RWPE2 (cell line): ENCODE data around the gene COL4A1.

Experiments used
- ATAC-seq: fragments of 200-7000 bp; cut with Tn5 transposase; 3 replicates; pipeline ENCODE4 v1.9.1; 2021; ENCODE audit warnings: low read depth
- DNase-seq: peaks from one replicate; pipeline ENCODE4 v3.0.0-alpha.2; 2020; ENCODE audit warnings: low spot score
- H3K27ac ChIP-seq: fragments of 450-650 bp; 2 replicates; pipeline ENCODE4 v1.5.1; 2017; ENCODE audit warnings: mild to moderate bottlenecking; ENCODE audit not compliant: poor library complexity, severe bottlenecking
- H3K27me3 ChIP-seq: fragments of 250-450 bp; sonication (Bioruptor Pico); 2 replicates; pipeline ENCODE4 v1.5.1; 2021; ENCODE audit warnings: mild to moderate bottlenecking, moderate library complexity; ENCODE audit not compliant: insufficient read depth, poor library complexity, severe bottlenecking
- H3K36me3 ChIP-seq: fragments of 250-450 bp; sonication (Bioruptor Pico); 2 replicates; pipeline ENCODE4 v1.5.1; 2020; ENCODE audit warnings: low read depth, mild to moderate bottlenecking, moderate library complexity
- H3K4me1 ChIP-seq: fragments of 250-450 bp; sonication (Bioruptor Pico); 2 replicates; pipeline ENCODE4 v1.5.1; 2021; ENCODE audit warnings: mild to moderate bottlenecking, moderate library complexity; ENCODE audit not compliant: insufficient read depth, poor library complexity, severe bottlenecking
- H3K4me3 ChIP-seq: fragments of 250-450 bp; sonication (Bioruptor Pico); 2 replicates; pipeline ENCODE4 v1.5.1; 2021; ENCODE audit warnings: mild to moderate bottlenecking, moderate library complexity; ENCODE audit not compliant: severe bottlenecking
- H3K9me3 ChIP-seq: fragments of 250-450 bp; sonication (Bioruptor Pico); 2 replicates; pipeline ENCODE4 v1.5.1; 2021; ENCODE audit warnings: mild to moderate bottlenecking, moderate library complexity; ENCODE audit not compliant: severe bottlenecking
- TF ChIP-seq, protein P1 (sequence below): fragments of 450-650 bp; IDR thresholded peaks from one replicate; pipeline ENCODE4 v1.5.1; 2017; ENCODE audit warnings: mild to moderate bottlenecking, moderate library complexity; ENCODE audit not compliant: poor library complexity, severe bottlenecking

COL4A1 gene

DNA sequence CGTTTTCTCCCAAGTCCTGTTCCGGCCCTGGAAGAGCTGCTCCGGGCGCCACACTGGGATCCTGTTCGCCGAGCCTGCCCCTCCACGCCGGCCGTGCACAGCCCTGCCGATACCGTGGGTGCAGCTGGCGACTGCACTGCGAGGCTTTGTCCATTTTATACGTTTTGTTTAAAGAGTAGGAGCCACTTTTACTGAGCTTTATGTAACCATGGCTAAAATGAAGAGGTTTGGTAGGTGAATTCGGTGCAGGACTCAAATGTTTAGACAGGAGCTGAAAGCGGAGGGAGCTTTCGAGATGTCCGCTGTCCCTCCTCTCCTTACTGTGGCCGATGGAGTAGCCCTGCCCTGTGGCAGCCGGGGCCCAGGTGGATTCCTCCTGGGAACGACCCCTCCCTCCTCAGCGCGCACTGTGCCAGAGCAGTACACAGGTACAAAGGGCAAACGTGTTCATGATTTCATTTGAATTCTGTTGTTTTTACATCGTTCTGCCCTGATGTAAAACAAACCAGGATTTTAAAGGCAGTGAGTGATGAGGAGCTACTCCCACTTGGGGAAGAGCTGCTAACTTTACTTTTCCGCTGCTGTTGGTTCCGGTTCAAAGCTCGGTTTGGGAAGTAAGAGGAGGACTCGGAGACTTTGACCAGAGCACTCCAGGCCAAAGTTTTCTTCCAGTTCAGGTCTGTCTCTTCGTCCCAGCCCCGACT lies 1.9 kb upstream of the COL4A1 start:
- peaks cover 43% of the 10 kb centered on the region for H3K36me3 ChIP-seq
- no peaks in the 10 kb centered on the region for H3K9me3 ChIP-seq
- H3K4me3 ChIP-seq = peak overlapping the region; percentile 69
- TF ChIP-seq, protein P1, sequence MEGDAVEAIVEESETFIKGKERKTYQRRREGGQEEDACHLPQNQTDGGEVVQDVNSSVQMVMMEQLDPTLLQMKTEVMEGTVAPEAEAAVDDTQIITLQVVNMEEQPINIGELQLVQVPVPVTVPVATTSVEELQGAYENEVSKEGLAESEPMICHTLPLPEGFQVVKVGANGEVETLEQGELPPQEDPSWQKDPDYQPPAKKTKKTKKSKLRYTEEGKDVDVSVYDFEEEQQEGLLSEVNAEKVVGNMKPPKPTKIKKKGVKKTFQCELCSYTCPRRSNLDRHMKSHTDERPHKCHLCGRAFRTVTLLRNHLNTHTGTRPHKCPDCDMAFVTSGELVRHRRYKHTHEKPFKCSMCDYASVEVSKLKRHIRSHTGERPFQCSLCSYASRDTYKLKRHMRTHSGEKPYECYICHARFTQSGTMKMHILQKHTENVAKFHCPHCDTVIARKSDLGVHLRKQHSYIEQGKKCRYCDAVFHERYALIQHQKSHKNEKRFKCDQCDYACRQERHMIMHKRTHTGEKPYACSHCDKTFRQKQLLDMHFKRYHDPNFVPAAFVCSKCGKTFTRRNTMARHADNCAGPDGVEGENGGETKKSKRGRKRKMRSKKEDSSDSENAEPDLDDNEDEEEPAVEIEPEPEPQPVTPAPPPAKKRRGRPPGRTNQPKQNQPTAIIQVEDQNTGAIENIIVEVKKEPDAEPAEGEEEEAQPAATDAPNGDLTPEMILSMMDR = no peak
- H3K27me3 ChIP-seq = no peaks in the 10 kb centered on the region
- no peak for DNase-seq
- peaks cover 35% of the 10 kb centered on the region for H3K4me1 ChIP-seq
- peak overlapping the region; percentile 99 for H3K27ac ChIP-seq
- ATAC-seq = peak; percentile 29

- DNase-seq (no peak), ATAC-seq (peak; percentile 2; the same call in 2 of the 3 replicates)
- peaks cover 35% of the 10 kb centered on the region for H3K4me1 ChIP-seq
- H3K9me3 ChIP-seq = no peaks in the 10 kb centered on the region
- peaks cover 43% of the 10 kb centered on the region for H3K36me3 ChIP-seq
- H3K4me3 ChIP-seq = peak overlapping the region; percentile 69
- TF ChIP-seq, protein P1 = no peak
- H3K27ac ChIP-seq = peak overlapping the region; percentile 99
- H3K27me3 ChIP-seq = no peaks in the 10 kb centered on the region
These were observed 1.1 kb upstream of the COL4A1 start for GRCh38 chr13:110307767-110308655.

- H3K36me3 ChIP-seq = peaks cover 34% of the 10 kb centered on the region
- no peaks in the 10 kb centered on the region for H3K9me3 ChIP-seq
- DNase-seq = no peak
- peak; percentile 13; the same call in 1 of the 3 replicates for ATAC-seq
- TF ChIP-seq, protein P1 = no peak
- peak overlapping the region; percentile 99 for H3K27ac ChIP-seq
- peaks cover 21% of the 10 kb centered on the region for H3K4me1 ChIP-seq
- peak overlapping the region; percentile 69 for H3K4me3 ChIP-seq
- H3K27me3 ChIP-seq = no peaks in the 10 kb centered on the region
These were observed 507 bp downstream of the COL4A1 start for GRCh38 chr13:110306340-110306959.

DNA sequence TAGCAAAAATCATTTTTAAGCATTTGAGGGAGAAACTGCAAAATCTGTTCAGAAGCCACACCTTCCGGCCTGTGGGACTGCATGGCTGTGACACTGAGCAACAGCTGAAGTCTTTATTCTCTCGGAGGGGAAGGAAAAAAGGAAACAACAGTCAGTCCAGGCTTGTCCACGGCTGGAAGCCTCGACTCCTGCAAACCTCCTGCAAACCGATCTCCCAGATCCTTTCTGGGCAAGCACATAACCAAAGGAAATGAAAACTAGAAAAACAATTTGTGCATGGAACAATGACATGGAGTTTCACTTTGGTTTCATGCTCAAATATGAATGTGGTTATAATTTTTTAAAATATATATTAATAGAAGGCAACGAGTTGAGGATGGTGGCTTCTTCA lies 1.0 kb downstream of the COL4A1 start:
- TF ChIP-seq, protein P1 = no peak

More for the DNA sequence above, 1.0 kb downstream of the COL4A1 start:
- Histone ChIP-seq H3K36me3 (peaks cover 33% of the 10 kb centered on the region), H3K9me3 (no peaks in the 10 kb centered on the region), H3K4me1 (peaks cover 19% of the 10 kb centered on the region), H3K4me3 (peak overlapping the region; percentile 69), H3K27ac (peak overlapping the region; percentile 99), H3K27me3 (no peaks in the 10 kb centered on the region)
- no peak for ATAC-seq
- DNase-seq = no peak
